Stimulated activated CD4-positive, alpha-beta T cell treated with anti-CD3 and anti-CD28 coated beads, Interleukin-4, amount 100 ng/mL, for 1 hour (primary cell): ENCODE results near the gene SNX20.

Experiments
- DNase-seq: peaks from one replicate; pipeline ENCODE4 v3.0.0-alpha.2; 2020

Gene SNX20

GRCh38 chr16:50679676-50680555 is 1.2 kb downstream of the SNX20 start:
- no peak for DNase-seq

DNA sequence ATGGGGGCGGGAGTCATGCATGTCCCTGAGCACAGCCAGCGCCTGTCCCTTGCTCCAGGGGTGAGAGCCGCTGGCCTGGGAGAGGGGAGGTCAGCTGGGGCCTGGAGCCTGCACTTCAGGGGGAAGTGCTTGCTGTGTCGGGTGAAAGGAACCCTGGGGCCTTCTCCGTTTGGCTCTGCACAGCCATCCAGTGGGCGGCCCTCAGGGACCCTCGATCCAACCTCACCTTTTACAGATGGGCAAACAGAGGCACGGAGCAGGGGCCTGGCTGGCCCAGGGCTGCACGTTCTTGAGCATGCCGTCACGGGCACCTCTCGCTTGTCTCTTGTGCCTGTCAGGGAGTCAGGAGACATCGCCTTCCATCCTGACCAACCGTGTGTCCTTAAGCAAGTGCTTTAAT is 1.8 kb downstream of the SNX20 start:
- DNase-seq = no peak

- DNase-seq = no peak
These were observed 2.6 kb downstream of the SNX20 start for GRCh38 chr16:50678531-50678930.

- no peak for DNase-seq
These were observed 3.8 kb downstream of the SNX20 start for GRCh38 chr16:50677351-50677750.

- DNase-seq = no peak
These were observed 4.4 kb downstream of the SNX20 start for GRCh38 chr16:50676684-50677225.

- no peak for DNase-seq
These were observed 5.2 kb downstream of the SNX20 start for GRCh38 chr16:50675686-50676610.

GRCh38 chr16:50674831-50675230 is 6.3 kb downstream of the SNX20 start:
- DNase-seq = no peak

DNA sequence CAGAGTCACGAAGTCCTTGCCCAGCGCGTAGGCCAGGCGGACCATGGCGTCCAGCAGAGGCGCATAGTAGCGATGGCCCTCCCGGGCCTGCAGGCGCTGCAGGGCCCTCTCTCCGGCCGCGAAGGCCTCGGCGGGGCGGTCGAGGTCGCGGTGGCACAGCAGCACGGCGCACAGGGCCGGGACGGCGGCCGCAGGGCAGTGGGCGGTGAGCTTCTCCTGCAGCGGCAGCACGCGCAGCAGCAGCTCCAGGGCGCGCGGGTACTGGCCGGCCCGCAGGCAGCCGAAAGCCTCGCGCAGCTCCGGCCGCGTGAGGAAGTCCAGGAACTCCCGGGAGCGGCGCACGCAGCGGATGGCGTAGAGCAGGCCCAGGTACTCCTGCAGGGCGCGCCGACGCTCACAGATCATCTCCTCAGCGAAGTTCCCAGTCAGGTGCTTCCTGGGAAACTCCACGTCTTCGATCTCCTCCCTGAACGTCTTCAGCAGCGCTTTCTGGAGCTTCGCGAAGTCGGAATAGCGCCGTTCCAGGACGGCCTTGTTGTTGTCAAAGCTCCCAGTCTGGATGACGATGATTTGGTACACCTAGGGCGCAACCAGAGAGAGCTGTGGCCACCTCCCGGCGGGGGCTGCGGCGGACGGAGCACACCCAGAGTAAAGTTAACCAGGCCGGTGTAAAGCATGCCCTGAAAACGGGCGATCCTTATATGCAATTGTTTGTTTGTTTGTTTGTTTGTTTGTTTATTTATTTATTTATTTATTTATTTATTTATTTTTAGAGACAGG is 7.4 kb downstream of the SNX20 start:
- DNase-seq = no peak

- peak; percentile 49 for DNase-seq
These were observed 9.4 kb downstream of the SNX20 start for GRCh38 chr16:50671644-50672260.

DNA sequence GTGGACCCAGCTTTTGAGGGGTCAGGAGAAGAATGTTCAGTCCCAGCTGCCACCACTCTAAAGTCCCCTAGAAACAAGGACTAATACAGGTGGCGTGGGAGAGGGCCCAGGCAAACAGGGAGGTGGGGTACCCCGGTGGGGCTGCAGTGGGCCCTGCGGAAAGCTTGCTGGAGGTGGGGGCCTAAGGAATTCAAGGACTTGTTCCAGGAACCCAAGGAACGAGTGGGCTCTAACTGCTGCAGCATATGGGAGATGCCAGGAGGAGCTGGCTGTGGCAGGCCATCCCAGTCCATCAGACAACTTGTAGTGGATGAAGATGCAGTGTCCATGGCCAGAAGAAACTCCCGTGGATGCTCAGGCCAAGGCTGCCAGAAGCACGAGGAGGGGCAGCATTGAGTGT is 10.6 kb downstream of the SNX20 start:
- no peak for DNase-seq

- no peak for DNase-seq
These were observed 11.4 kb downstream of the SNX20 start for GRCh38 chr16:50669741-50670140.

GRCh38 chr16:50668368-50669008 is 12.6 kb downstream of the SNX20 start:
- DNase-seq = no peak

- DNase-seq = no peak
These were observed 13.4 kb downstream of the SNX20 start for GRCh38 chr16:50667497-50668367.

- peak; percentile 43 for DNase-seq
These were observed 14.2 kb downstream of the SNX20 start for GRCh38 chr16:50666658-50667496.

DNA sequence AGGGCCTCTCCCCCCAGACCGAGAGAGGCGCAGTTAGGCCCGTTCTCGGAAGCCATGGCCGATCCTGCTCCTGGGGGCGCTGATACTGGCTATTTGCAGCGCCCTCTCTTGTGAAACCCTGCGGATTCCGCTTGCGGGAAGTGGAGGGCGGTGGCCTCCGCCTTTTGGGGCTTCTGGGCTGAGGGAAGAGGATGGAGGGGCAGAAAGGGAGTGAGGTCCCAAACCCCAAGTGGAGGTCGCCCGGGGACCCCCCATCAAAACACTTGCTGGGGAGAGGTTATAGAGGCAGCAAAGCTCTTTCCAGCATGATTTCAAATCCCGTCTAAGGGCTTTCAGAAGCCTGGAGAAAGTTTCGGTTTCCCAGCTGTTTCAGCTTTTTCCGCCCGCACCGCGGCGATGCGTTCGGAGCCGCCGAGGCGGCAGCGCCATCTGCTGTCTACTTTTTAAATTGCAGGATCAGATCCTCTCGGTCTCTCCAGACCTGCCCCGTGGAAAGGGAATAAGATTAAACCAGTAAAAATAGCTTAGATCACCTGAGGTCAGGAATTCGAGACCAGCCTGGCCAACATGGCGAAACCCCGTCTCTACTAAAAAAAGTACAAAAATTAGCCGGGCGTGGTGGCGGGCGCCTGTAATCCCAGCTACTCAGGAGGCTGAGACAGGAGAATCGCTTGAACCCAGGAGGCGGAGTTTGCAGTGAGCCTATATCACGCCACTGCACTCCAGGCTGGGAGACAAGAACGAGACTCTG is 15.8 kb downstream of the SNX20 start:
- peak; percentile 80 for DNase-seq

- DNase-seq = no peak
These were observed 16.8 kb downstream of the SNX20 start for GRCh38 chr16:50664270-50664669.

DNA sequence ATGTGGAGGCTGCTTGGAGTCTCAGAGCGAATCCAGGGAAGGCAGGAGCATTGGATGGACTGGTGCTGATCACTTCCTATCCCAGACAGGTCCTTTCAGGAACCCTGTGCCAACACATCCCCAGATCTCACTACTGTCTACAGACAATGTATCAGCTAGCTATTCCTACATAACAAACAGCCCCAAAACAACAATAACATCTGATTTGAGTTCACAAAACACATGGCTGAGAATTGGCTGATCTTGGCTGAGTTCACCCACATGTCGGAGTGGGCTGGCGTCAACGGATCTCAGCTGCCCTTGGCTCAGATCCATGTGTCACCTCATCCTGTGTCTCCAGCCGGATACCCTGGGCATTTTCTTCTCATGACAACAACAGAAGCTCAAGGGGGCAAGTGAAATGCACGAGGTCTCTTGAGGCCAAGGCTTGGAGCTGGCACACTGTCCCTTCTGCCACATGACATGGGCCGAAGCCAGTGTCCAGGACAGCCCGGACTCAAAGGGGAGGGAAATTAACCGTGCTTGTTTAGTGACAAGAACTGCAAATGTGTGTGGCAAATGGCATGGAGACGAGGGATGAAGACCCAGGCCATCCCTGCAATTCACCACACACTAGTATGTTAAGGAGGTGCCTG is 18.7 kb downstream of the SNX20 start:
- no peak for DNase-seq

GRCh38 chr16:50659806-50660205 is 21.3 kb downstream of the SNX20 start:
- DNase-seq = no peak
